GM13977 (cell line): Measurements from ENCODE around the gene ENGASE.

Source experiments
- DNase-seq: peaks from one replicate; pipeline ENCODE4 v3.0.0; 2012; ENCODE audit warnings: low spot score
- CTCF ChIP-seq: IDR thresholded peaks from 2 replicates; pipeline ENCODE4 v1.5.1; 2012; ENCODE audit warnings: mild to moderate bottlenecking, control low read depth; ENCODE audit not compliant: insufficient read depth; ENCODE audit errors: extremely low read depth, missing control alignments
- in situ Hi-C: fragments of 300-500 bp; cut with MboI; formaldehyde crosslinking; loops from one replicate; pipeline ENCODE4 v1.12.0; 2022; ENCODE audit warnings: low sequenced_read_pairs, low pct_unique_long_range_greater_than_20kb, mixed read lengths, inconsistent platforms; ENCODE audit not compliant: unreplicated experiment

ENGASE gene

GRCh38 chr17:79054200-79054960 is 20.2 kb upstream of the ENGASE start:
- in situ Hi-C loops = no loop called here
- no peak for DNase-seq

DNA sequence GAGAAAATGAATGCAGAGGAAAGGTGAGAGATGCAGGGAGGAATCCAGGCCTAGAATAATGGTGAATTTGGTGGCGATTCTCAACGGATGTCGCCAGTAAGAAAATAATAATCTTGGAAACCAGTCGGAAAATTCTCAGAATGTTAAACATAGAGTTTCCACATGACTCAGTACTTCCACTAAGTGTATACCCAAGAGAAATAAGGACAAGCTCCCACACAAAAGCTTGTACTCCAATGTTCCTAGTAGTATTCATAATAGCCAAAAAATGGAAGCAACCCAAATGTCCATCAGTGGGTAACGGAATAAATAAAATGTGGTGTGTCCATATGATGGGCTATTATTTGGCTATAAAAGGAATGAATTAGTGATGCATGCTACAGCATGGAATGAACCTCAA is 19.4 kb upstream of the ENGASE start:
- in situ Hi-C loops = no loop called here
- no peak for TF ChIP-seq CTCF
- DNase-seq = no peak

More at GRCh38 chr17:79054200-79054960, 20.2 kb upstream of the ENGASE start:
- no peak for TF ChIP-seq CTCF

DNA sequence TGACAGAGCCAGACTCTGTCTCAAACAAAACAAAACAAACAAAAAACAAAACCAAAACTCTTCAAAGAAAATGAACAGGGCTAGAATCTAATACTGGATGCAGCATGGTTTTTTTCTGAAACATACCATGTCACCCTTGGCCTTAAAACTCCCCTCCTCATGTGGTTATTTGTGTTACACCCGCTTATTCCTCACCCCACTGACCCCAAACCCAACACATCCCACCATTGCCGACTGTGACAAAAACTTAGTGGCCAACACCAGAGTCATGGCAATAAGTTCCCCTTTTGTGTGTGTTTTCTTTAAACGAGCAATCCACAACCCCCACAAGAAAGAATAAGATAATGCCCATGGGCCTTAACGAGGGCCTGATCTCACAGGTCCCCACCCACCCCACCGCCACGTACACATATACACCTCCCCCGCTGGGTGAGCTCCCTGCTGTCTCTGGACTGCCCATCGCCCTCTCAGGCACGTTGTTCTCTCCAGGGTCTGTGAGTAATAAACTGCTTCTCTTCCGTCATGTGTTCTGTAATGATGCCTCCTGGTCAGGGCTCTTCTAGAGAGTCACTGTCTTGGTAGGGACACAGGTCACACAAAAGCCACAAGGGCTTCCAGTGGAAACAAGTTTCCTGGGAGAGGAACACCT is 16.8 kb upstream of the ENGASE start:
- TF ChIP-seq CTCF = no peak
- no peak for DNase-seq
- in situ Hi-C loops = no loop called here

DNA sequence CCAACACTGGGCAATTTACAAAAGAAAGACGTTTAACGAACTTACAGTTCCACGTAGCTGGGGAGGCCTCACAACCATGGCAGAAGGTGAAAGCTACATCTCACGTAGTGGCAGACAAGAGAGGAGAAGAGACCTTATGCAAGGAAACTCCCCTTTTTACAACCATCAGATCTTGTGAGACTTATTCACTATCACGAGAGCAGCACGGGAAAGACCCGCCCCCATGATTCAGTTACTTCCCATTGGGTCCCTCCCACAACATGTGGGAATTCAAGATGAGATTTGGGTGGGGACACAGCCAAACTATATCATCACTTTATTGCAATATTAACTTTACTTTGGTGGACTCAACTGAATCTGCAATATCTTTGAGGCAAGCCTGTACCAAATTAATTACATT is 11.9 kb upstream of the ENGASE start:
- DNase-seq = no peak
- TF ChIP-seq CTCF = no peak
- in situ Hi-C loops = no loop called here

DNA sequence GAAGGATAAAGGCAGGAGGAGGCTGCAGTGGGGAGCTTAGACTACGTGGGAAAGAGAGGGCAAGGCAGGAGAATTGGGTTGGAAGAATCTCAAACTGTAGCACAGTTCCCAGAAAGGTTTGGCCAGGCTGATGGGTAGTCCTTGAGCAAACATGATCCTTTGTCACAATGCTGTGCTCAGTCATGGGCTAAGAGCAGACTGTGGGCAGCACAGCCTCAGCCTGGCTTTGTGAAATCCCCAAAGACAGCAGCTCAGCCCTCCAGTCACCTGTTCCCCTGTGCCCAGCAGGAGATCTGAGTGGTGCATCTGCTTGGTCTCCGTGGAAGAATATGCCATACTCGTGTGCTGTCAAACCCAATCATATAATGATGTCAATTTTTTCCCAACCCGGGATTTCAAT is 10.6 kb upstream of the ENGASE start:
- in situ Hi-C loops = no loop called here
- no peak for TF ChIP-seq CTCF
- no peak for DNase-seq

GRCh38 chr17:79065105-79065670 is 9.4 kb upstream of the ENGASE start:
- DNase-seq = no peak
- in situ Hi-C loops = no loop called here
- peak; percentile 59 for TF ChIP-seq CTCF
